ENCODE measurements around the gene NRCAM.
"Not testable (repeated sequence)": the region's sequence is repeated elsewhere in the genome, so short reads cannot be mapped to it uniquely, and the experiment has no call there.

DNA sequence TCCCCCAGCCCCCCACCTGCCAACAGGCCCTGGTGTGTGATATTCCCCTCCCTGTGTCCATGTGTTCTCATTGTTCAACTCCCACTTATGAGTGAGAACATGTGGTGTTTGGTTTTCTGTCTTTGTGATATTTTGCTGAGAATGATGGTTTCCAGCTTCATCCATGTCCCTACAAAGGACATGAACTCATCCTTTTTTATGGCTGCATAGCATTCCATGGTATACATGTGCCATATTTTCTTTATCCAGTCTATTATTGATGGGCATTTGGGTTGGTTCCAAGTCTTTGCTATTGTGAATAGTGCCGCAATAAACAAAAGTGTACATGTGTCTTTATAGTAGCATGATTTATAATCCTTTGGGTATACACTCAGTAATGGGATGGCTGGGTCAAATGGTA lies 183.3 kb downstream of the NRCAM start:
- TF ChIP-seq, protein P1, sequence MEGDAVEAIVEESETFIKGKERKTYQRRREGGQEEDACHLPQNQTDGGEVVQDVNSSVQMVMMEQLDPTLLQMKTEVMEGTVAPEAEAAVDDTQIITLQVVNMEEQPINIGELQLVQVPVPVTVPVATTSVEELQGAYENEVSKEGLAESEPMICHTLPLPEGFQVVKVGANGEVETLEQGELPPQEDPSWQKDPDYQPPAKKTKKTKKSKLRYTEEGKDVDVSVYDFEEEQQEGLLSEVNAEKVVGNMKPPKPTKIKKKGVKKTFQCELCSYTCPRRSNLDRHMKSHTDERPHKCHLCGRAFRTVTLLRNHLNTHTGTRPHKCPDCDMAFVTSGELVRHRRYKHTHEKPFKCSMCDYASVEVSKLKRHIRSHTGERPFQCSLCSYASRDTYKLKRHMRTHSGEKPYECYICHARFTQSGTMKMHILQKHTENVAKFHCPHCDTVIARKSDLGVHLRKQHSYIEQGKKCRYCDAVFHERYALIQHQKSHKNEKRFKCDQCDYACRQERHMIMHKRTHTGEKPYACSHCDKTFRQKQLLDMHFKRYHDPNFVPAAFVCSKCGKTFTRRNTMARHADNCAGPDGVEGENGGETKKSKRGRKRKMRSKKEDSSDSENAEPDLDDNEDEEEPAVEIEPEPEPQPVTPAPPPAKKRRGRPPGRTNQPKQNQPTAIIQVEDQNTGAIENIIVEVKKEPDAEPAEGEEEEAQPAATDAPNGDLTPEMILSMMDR (IDR thresholded peaks at IDR 0.05; ENCODE audit: low read depth, low read length, missing input control), result not testable (repeated sequence)
- TF ChIP-seq MAX (IDR thresholded peaks at IDR 0.05); TAF1 (conservative IDR thresholded peaks at IDR 0.05); YY1 (IDR thresholded peaks at IDR 0.05); ZBTB33 (IDR thresholded peaks at IDR 0.05); RXRA (IDR thresholded peaks at IDR 0.05); JUND (IDR thresholded peaks at IDR 0.05); NR2F2 (IDR thresholded peaks at IDR 0.05); RAD21 (IDR thresholded peaks at IDR 0.05): not testable (repeated sequence)
- TF ChIP-seq, protein P2, sequence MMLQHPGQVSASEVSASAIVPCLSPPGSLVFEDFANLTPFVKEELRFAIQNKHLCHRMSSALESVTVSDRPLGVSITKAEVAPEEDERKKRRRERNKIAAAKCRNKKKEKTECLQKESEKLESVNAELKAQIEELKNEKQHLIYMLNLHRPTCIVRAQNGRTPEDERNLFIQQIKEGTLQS (IDR thresholded peaks at IDR 0.05), result not testable (repeated sequence)
- TF ChIP-seq, protein P3, sequence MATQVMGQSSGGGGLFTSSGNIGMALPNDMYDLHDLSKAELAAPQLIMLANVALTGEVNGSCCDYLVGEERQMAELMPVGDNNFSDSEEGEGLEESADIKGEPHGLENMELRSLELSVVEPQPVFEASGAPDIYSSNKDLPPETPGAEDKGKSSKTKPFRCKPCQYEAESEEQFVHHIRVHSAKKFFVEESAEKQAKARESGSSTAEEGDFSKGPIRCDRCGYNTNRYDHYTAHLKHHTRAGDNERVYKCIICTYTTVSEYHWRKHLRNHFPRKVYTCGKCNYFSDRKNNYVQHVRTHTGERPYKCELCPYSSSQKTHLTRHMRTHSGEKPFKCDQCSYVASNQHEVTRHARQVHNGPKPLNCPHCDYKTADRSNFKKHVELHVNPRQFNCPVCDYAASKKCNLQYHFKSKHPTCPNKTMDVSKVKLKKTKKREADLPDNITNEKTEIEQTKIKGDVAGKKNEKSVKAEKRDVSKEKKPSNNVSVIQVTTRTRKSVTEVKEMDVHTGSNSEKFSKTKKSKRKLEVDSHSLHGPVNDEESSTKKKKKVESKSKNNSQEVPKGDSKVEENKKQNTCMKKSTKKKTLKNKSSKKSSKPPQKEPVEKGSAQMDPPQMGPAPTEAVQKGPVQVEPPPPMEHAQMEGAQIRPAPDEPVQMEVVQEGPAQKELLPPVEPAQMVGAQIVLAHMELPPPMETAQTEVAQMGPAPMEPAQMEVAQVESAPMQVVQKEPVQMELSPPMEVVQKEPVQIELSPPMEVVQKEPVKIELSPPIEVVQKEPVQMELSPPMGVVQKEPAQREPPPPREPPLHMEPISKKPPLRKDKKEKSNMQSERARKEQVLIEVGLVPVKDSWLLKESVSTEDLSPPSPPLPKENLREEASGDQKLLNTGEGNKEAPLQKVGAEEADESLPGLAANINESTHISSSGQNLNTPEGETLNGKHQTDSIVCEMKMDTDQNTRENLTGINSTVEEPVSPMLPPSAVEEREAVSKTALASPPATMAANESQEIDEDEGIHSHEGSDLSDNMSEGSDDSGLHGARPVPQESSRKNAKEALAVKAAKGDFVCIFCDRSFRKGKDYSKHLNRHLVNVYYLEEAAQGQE (IDR thresholded peaks at IDR 0.05), result not testable (repeated sequence)

Measured in liver (tissue), 3 donors.